ENCODE results near the gene PLCD3.

GRCh38 chr17:45114117-45114932 lies 18.0 kb downstream of the PLCD3 start:
- TF ChIP-seq CTCF (IDR thresholded peaks at IDR 0.05), result no peak
- no peak for TF ChIP-seq POLR2A (IDR thresholded peaks at IDR 0.05)

All from right lobe of liver (tissue), 4 donors.